Kidney (tissue), 22 donors: ENCODE measurements around the gene TRAK1. TPM values are rescaled to one million over a fixed set of nuclear protein-coding genes. Genes with fewer than 3 reads are reported as not detected.

Experiments used
- DNase-seq, 5 donors: peaks; one replicate each; pipeline ENCODE4 v3.0.0-alpha.2; 2013 to 2020
- FAIRE-seq: peaks from 2 replicates; lab custom pipeline; 2012; peaks lifted over from hg19 to GRCh38; lab: Jason Lieb, UNC
- H3K27ac ChIP-seq, 2 donors: one replicate each; pipeline ENCODE4 v1.7.0; 2013; ENCODE audit warnings: low read depth in 2 of 2, low read length in 2 of 2, inconsistent platforms in 1 of 2
- H3K27me3 ChIP-seq: one replicate; pipeline ENCODE4 v1.7.1; 2013; ENCODE audit warnings: low read length, inconsistent platforms; ENCODE audit not compliant: control insufficient read depth, insufficient read depth
- H3K36me3 ChIP-seq, 3 donors: one replicate each; pipeline versions ENCODE4 v1.7.0 to v1.7.1; 2013; ENCODE audit warnings: low read length in 3 of 3, control low read depth in 1 of 3, inconsistent platforms in 1 of 3; ENCODE audit not compliant: insufficient read depth in 3 of 3, control insufficient read depth in 2 of 3
- H3K4me1 ChIP-seq, 3 donors: one replicate each; pipeline versions ENCODE4 v1.7.0 to v1.7.1; 2013; ENCODE audit warnings: low read length in 3 of 3, inconsistent platforms in 1 of 3, low read depth in 1 of 3; ENCODE audit not compliant: control insufficient read depth in 2 of 3, insufficient read depth in 2 of 3
- H3K4me3 ChIP-seq, 3 donors: one replicate each; pipeline versions ENCODE4 v1.7.0 to v1.8.1; 2013; ENCODE audit warnings: low read length in 3 of 3, control low read depth in 1 of 3, inconsistent platforms in 1 of 3
- H3K9ac ChIP-seq, 3 donors: one replicate each; pipeline versions ENCODE4 v1.7.0 to v1.7.1; 2013; ENCODE audit warnings: low read length in 3 of 3, control low read depth in 1 of 3, inconsistent platforms in 1 of 3
- H3K9me3 ChIP-seq, 3 donors: one replicate each; pipeline versions ENCODE4 v1.7.0 to v1.7.1; 2013; ENCODE audit warnings: low read length in 3 of 3, control low read depth in 1 of 3, inconsistent platforms in 1 of 3; ENCODE audit not compliant: control insufficient read depth in 2 of 3, insufficient read depth in 1 of 3
- intact Hi-C: fragments of 100-400 bp; cut with DNase I; formaldehyde crosslinking; loops from one replicate; pipeline ENCODE4 v1.11.1; 2022
- long read RNA-seq, 10 donors: library from polyadenylated mRNA in 1 of 10; unstranded in 1 of 10; transcript quantifications; one replicate each; pipeline ENCODE4 v2.0.0 and lab custom pipeline, GENCODE V29; 2021 to 2026
- polyA plus RNA-seq: library from polyadenylated mRNA; stranded (reverse); fragments of 350-450 nt; fragmentation: Illumina TruSeq; extraction: RNeasy Lipid Tissue Mini Kit (QIAGEN cat#74804); gene quantifications from one replicate; pipeline ENCODE4 v1.2.3, GENCODE V29; 2014; ENCODE audit warnings: low read depth, low replicate concordance; ENCODE audit not compliant: insufficient read depth
- total RNA-seq: library from RNA; stranded (reverse); fragmentation: NEBNext Ultra II Directional; extraction: Animal tissue kit (Norgen Biotek cat#: 25700); gene quantifications from one replicate; pipeline ENCODE4 v1.2.1, GENCODE V29; 2021
- TF ChIP-seq, protein P1 (sequence below): IDR thresholded peaks from 3 replicates; pipeline ENCODE4 v1.5.1; 2012; ENCODE audit warnings: mild to moderate bottlenecking, moderate library complexity, borderline replicate concordance; ENCODE audit not compliant: insufficient read depth; ENCODE audit errors: extremely low read depth
- donor health status: control.
- donor health status: control.
- donor health status: control.
- donor health status: control.
- donor health status: control.
- donor health status: DM: yes; HTN: yes; CAD: no.
- donor health status: Normal renal cell carcinoma (clear cell type).

Gene TRAK1
- total RNA-seq (41.0 TPM), polyA plus RNA-seq (16.2 TPM)
- long read RNA-seq, donor 1, full-length matches to known transcripts, result 1 of 6 reads
- long read RNA-seq, donor 1, partial matches to known transcripts, result 5 of 6 reads
- long read RNA-seq, donor 1, other reads (novel, unspliced or antisense), result 0 of 6 reads
- long read RNA-seq, donor 2, result 0 reads
- long read RNA-seq, donor 3, full-length matches to known transcripts, result 1 of 11 reads
- long read RNA-seq, donor 3, partial matches to known transcripts, result 10 of 11 reads
- long read RNA-seq, donor 3, other reads (novel, unspliced or antisense), result 0 of 11 reads
- long read RNA-seq, donor 4, result 0 reads
- long read RNA-seq, donor 5, result 0 reads
- long read RNA-seq, donor 6, result 0 reads
- long read RNA-seq, donor 7, full-length matches to known transcripts, result 8 of 62 reads
- long read RNA-seq, donor 7, partial matches to known transcripts, result 32 of 62 reads
- long read RNA-seq, donor 7, other reads (novel, unspliced or antisense), result 22 of 62 reads
- long read RNA-seq, donor 8, partial matches to known transcripts, result 5 of 5 reads
- long read RNA-seq, donor 8, other reads (novel, unspliced or antisense), result 0 of 5 reads
- long read RNA-seq, donor 9, result 0 reads
- long read RNA-seq, donor 10, full-length matches to known transcripts, result 2 of 7 reads
- long read RNA-seq, donor 10, partial matches to known transcripts, result 5 of 7 reads
- long read RNA-seq, donor 10, other reads (novel, unspliced or antisense), result 0 of 7 reads

GRCh38 chr3:42090973-42091731 lies at the start of gene TRAK1:
TSS of gene TRAK1 (plus strand) at chr3:42091357. CDS start at chr3:42091470, 113 bp downstream.
- Histone ChIP-seq H3K4me3 (peak within 1 kb of the TSS in 1 of 3 donors; percentile 23), H3K4me1 (peaks cover 0 to 10% (median 8%) of the 10 kb centered on the region in 3 donors), H3K9me3 (no peaks in the 10 kb centered on the region), H3K27ac (peak within 1 kb of the TSS; percentile 24 to 44), H3K36me3 (peaks cover 2 to 9% (median 6%) of the 10 kb centered on the region in 3 donors), H3K9ac (peak within 1 kb of the TSS in 1 of 3 donors; percentile 36), H3K27me3 (no peaks in the 10 kb centered on the region)
- intact Hi-C loops, result loop anchor here (10.0 kb wide), 1 partner anchor 196 kb away; no protein-coding TSS in a partner anchor
- TF ChIP-seq, protein P1, sequence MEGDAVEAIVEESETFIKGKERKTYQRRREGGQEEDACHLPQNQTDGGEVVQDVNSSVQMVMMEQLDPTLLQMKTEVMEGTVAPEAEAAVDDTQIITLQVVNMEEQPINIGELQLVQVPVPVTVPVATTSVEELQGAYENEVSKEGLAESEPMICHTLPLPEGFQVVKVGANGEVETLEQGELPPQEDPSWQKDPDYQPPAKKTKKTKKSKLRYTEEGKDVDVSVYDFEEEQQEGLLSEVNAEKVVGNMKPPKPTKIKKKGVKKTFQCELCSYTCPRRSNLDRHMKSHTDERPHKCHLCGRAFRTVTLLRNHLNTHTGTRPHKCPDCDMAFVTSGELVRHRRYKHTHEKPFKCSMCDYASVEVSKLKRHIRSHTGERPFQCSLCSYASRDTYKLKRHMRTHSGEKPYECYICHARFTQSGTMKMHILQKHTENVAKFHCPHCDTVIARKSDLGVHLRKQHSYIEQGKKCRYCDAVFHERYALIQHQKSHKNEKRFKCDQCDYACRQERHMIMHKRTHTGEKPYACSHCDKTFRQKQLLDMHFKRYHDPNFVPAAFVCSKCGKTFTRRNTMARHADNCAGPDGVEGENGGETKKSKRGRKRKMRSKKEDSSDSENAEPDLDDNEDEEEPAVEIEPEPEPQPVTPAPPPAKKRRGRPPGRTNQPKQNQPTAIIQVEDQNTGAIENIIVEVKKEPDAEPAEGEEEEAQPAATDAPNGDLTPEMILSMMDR, result no peak
- DNase-seq, result no peak
- FAIRE-seq, result no peak

GRCh38 chr3:42042747-42043098 lies 48.4 kb upstream of the TRAK1 start:
- intact Hi-C loops, result no loop called here
- DNase-seq (no peak), FAIRE-seq (no peak)
- no peaks in the 10 kb centered on the region for H3K9me3 ChIP-seq
- no peaks in the 10 kb centered on the region for H3K36me3 ChIP-seq
- peak overlapping the region in 1 of 3 donors; percentile 54 for H3K9ac ChIP-seq
- H3K27me3 ChIP-seq, result no peaks in the 10 kb centered on the region
- peak overlapping the region; percentile 63 to 84 for H3K27ac ChIP-seq
- H3K4me3 ChIP-seq, result peak overlapping the region in 1 of 3 donors; percentile 12
- TF ChIP-seq, protein P1, result no peak
- peaks cover 3 to 17% (median 12%) of the 10 kb centered on the region in 3 donors for H3K4me1 ChIP-seq

DNA sequence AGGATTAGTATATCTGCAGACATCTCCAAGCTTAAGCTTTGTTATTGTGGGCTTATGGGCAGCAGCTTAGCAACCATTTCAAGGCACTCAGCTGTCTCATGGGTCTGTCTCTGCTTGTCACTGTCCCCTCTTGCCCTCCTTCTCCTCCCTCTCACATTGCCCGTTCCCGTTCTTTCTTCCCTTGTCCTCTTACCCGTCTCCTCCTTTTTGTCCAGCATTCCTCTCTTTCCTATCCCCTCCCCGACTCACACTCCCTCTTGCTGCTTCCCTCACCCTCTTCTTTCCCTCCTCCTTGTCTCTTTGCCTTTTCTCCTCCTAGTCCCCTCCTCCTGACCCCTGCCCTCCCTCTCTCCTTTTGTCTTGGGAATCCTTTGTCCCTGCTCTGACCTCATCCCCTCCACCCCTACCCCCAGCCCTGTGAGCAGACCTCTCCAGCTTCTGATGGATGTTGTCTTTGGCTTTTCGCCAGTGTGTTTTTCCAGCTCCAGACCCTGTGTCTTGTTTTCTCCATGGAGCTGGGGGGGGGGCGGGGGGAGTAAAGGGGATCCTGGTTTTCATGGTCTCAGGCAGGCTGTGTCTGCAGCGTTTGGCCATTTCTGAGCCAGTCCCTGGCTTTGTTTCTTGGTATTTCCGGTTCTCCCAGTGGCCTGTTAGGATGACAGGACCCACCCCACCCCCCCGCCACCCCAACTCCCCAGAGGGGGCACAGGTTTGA lies 47.9 kb upstream of the TRAK1 start:
- peak in 4 of 5 donors; percentile 88 to 97 (median 92) for DNase-seq

More for the DNA sequence above, 47.9 kb upstream of the TRAK1 start:
- Histone ChIP-seq H3K27me3 (no peaks in the 10 kb centered on the region), H3K27ac (peak overlapping the region; percentile 63 to 84), H3K4me1 (peaks cover 3 to 22% (median 12%) of the 10 kb centered on the region in 3 donors), H3K9me3 (no peaks in the 10 kb centered on the region), H3K9ac (peak overlapping the region in 2 of 3 donors; percentile 39 to 54), H3K4me3 (peak overlapping the region in 2 of 3 donors; percentile 12 to 43), H3K36me3 (no peaks in the 10 kb centered on the region)
- FAIRE-seq, result no peak
- intact Hi-C loops, result no loop called here
- TF ChIP-seq, protein P1, result no peak
